ENCODE measurements around the gene ZNG1A.
"Not testable (repeated sequence)": the region's sequence is repeated elsewhere in the genome, so short reads cannot be mapped to it uniquely, and the experiment has no call there.

ZNG1A gene

DNA sequence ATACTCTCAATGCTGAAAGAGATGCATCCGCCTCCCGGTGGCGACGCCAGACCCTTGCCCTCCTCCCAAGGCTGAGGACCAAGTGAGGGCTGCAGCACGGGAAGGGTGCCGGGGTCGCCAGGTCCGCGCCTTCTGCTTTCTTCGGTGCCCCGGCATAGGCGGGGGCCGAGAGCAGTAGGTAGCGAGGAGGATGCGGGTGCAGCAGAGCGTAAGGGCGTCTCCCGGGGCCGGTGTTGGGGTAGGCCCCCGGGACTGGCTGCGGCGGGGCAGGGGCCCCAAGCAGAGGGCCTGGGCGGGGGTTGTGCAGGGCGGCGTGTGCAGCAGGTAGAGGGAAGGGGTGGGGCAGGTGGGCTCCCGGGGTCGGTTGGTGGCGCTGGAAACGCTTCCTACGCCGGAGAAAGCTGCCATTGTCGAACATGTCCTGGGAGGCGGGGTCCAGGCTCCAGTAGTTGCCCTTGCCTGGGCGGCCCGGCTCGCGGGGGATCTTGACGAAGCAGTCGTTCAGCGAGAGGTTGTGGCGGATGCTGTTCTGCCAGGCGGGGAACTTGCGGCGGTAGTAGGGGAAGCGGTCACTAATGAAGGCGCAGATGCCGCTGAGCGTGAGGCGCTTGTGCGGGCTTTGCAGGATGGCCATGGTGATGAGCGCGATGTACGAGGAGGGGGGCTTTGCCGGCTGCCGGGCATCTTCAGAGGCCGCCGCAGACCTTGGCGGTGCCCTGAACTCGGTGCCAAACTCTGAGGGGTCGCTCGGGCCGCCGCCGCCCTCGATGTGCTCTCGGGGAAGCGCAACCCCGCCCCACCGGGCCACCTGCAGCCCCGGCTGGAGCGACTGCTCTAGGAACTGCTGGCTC lies 61.5 kb downstream of the ZNG1A start:
- not testable (repeated sequence) for DNase-seq (ENCODE audit: low read depth); H3K4me3 ChIP-seq (ENCODE audit: control insufficient read depth, low read depth, low read length)

- DNase-seq (ENCODE audit: low read depth); H3K4me3 ChIP-seq (ENCODE audit: control insufficient read depth, low read depth, low read length): not testable (repeated sequence)
These were observed 62.4 kb downstream of the ZNG1A start for GRCh38 chr9:116239-117077.

- not testable (repeated sequence) for H3K4me3 ChIP-seq (ENCODE audit: control insufficient read depth, low read depth, low read length); DNase-seq (ENCODE audit: low read depth)
These were observed 63.8 kb downstream of the ZNG1A start for GRCh38 chr9:115118-115451.

DNA sequence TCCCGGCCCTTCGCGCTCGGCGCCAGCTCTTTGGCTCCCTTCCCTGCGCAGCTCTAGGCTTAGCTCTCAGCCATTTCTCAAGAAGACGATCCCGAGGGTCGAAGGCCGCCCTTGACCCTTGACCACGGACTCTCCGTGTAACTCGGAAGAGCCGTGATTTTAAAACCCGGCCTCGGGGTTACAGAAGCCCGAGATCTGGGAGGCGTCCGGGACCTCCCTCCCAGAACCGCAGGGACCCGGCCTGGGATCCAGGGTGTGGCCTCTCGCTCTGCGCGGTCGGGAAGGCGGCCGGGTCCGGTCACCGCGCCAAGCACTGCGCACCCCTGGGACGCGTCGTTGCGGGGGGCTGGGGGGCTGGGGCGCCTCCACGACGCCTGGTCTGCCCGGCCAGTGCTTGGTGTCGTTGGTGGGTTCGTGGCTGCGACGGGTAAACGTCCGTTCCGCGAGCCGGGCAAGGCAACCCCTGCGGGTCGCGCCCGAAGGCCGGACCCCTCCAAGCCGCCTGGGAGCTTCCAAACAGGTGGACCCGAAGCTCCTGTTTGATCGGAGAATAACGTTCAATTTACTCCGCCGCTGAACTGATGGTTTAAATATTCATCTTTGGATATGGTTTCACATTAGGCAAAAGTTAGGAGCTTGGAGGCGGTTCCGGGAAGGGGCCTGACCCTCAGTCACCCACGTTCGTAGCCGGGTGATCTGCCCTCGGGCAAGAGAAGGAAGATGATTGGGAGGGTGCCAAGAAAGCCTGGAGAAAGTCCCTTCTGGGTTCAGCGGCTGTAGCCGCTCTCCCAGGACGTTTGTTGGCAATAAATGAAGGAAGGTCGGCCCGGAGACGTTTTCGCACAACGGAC lies 64.4 kb downstream of the ZNG1A start:
- not testable (repeated sequence) for DNase-seq (ENCODE audit: low read depth); H3K4me3 ChIP-seq (ENCODE audit: control insufficient read depth, low read depth, low read length)

DNA sequence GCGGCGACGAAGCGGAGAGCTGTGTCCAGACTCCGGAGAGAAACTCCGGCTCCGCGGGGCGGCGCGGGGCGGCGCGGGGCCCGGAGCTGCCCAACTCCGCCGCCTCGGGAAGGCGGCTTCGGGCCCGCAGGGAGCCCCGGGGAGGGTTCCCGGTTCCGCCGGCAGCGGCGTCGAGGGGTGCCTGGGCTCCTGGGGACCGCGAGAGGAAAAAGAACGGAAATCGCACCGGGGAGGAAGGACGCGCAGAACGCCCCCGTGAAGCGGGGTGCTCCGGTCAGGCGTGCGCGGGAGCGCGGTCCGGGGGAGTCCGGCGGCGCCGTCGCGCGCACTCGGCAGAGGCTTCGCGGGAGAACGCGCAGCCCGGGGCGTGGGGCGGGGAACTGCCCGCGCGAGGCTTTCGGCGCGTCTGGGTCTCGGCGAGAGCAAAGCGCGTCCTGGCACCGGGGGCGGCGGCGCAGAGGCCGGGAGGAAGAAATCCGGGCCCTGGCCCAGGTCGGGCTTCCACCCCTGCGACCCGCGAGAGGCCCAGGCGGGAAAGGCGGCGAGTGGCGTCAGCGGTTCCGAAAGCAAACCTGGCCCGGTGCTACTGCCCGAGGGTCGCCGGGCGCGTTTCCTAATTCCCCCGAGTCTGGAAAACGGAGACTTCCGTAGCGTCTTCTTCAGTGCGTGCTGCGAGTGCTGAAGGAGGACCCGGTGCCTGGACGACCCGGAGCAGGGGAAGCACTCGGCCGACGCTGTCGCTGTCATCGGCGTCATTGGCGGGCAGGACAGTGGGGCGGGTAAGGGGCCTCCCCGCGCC lies 65.2 kb downstream of the ZNG1A start:
- DNase-seq (ENCODE audit: low read depth); H3K4me3 ChIP-seq (ENCODE audit: control insufficient read depth, low read depth, low read length): not testable (repeated sequence)

DNA sequence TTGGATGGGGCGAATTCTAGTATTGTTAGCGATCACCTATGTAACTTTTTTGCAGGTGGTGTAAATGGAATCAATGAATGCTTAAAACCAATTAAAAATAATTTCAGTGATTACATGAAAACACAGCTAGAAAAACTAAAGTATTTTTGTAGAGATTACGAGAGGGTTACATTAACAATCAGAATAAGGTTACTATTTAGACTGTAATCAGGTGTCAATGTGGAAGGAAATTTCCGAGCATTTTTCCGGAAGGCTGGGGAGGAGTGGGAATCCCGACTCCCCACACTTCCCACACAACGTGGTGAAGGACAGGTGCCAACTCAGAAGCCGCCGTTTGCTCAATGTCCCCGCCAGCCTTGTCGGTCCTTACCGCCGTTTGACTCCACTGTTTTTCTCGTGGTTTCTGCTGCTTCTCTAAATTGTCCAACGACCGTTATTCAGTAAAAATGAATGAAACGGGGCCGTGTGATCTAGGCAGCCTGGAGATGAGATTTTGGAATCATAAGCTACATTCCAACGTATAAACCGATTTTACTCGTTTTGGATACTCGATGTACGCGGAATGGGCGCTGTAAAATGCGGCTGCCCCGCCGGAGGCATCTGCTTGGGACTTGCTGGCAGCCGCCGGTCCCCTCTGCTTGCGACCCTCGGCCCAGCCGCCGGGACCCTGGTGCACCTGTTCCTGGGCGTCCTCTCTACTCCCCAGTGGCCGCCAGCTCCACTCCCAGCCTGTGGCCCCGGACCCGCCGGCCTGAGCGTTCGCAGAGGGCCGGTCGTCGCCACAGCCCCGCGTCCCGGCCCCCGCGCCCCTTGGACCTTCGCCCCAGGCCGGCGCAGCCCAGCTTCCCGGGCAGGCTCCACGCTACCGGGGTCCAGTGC lies 66.0 kb downstream of the ZNG1A start:
- not testable (repeated sequence) for H3K4me3 ChIP-seq (ENCODE audit: control insufficient read depth, low read depth, low read length); DNase-seq (ENCODE audit: low read depth)

DNA sequence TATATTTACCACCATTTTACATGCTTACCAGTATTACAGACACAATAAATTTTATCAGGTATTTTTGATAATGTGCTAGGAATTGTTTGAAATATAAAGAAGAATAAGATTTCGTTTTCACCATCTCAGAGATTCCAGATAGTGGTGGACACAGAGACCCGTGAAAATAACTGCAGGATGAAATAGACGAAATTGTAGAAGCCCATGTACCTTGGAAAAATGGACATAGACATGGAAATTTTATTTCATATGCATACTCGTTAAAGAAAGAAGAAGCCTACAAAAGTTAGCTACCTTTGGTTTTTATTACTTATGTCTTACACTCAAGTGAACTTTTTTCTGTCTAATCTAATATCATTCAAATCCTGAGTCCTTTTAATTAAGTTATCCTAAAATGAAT lies 68.2 kb downstream of the ZNG1A start:
- not testable (repeated sequence) for DNase-seq (ENCODE audit: low read depth)

DNA sequence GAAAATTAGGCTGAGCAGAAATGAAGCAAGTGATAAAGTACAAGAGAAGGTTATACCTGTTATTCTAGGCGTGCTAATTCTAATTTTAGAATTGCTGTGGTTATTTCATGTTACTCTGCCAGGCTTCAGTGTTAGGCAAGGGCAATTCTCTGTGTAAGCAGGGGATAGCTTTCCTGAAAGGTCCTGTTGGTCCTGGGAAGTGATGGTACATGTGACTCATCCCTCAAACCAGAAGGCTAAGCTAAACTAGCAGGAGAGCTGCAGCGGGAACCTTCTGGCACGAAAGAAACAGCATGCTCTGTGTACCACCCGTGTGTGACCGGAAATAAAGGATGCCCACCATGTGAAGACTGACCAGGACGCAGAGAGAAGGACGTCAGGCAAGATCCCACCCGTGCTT lies 69.3 kb downstream of the ZNG1A start:
- DNase-seq (ENCODE audit: low read depth); H3K4me3 ChIP-seq (ENCODE audit: control insufficient read depth, low read depth, low read length): not testable (repeated sequence)

More for the DNA sequence above, 68.2 kb downstream of the ZNG1A start:
- H3K4me3 ChIP-seq (ENCODE audit: control insufficient read depth, low read depth, low read length): not testable (repeated sequence)

DNA sequence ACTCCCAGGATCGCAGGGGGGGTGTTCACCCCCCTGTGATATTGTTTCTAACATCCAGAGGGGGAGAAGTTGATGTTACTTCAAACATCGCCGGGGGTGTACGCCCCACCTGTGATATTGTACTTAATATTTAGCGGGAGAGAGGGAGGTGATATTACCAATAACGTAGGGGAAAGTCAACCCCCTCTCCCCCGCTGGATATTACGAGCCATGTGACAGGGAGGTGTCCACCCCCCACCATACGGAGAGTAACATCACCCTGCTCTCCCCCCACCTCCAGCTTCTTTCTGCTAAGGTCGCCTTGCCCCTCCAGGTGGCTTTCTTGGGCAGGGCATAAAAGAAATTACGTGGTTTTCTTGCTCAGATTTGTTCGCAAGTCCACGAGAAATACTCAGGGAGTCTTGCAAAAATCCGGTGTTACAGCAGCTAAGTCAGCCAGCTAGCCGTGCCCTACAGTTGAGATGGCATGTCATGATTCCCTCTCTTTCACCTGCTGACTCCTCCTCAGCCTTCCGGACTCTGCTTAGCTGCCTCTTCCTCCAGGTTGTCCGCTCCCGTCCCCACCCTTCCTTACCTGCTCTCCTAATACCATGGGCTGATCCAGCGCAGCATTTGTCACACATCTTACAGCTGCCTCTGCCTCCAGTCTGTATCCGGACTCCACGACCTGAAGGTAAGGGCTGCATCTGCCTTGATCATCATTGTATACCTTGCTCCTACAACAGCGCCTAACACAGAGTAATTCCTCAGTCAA lies 69.9 kb downstream of the ZNG1A start:
- DNase-seq (ENCODE audit: low read depth); H3K4me3 ChIP-seq (ENCODE audit: control insufficient read depth, low read depth, low read length): not testable (repeated sequence)

GRCh38 chr9:105991-106390 lies 72.9 kb downstream of the ZNG1A start:
- H3K4me3 ChIP-seq (ENCODE audit: control insufficient read depth, low read depth, low read length); DNase-seq (ENCODE audit: low read depth): not testable (repeated sequence)

DNA sequence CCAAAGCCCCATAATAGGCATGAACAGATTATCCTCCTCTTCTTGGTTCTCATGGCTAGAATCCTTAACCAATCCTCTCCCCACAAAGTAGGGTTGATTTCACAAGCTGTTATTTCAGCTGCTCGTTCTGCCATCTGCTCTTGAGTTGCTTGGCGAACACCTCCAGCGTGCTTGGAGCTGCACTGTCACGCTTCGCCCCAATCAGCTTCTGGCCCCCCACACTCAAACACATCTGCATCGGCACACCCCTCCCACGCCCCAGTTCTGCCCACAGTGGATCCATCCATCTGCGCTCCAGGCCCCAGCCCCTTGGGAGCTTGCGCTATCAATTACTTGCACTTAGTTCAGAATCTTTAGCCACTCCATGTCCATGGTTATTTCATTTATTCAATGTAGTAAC lies 78.4 kb downstream of the ZNG1A start:
- DNase-seq (ENCODE audit: low read depth); H3K4me3 ChIP-seq (ENCODE audit: control insufficient read depth, low read depth, low read length): not testable (repeated sequence)

DNA sequence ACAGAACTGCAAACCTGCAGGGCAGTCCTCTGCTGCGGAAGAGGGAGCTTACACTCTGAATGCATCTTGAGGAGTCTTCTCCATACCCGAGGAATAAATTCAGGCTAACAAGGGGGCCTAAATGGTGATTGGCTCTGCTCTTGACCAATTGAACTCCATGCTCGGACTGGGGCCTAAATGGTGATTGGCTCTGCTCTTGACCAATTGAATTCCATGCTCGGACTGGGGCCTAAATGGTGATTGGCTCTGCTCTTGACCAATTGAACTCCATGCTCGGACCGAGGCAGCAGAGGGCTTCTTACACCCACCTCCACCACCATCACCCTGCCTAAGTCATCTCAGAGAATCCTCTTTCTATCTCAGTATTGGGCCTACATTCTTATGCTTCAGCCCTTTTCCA lies 79.0 kb downstream of the ZNG1A start:
- not testable (repeated sequence) for DNase-seq (ENCODE audit: low read depth); H3K4me3 ChIP-seq (ENCODE audit: control insufficient read depth, low read depth, low read length)

DNA sequence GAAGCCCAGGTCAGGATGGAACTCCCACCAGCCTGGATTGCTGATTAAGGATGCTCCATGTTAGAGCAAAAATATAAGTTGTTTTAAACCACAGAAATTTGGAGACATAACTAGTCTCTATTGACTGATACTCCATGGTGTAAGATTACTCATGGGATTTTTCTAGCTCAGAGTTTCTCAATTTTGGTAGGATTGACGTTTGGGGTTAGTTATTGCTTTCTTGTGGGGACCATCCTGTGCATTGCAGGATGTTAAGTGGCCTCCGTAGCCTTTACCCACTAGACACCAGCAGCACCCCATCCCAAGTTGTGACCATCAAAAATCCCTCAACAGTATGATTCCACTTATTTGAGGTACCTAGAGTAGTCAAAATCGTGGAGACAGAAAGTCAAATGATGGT lies 80.1 kb downstream of the ZNG1A start:
- H3K4me3 ChIP-seq (ENCODE audit: control insufficient read depth, low read depth, low read length); DNase-seq (ENCODE audit: low read depth): not testable (repeated sequence)

GRCh38 chr9:94992-95391 lies 83.9 kb downstream of the ZNG1A start:
- not testable (repeated sequence) for DNase-seq (ENCODE audit: low read depth); H3K4me3 ChIP-seq (ENCODE audit: control insufficient read depth, low read depth, low read length)

- not testable (repeated sequence) for H3K4me3 ChIP-seq (ENCODE audit: control insufficient read depth, low read depth, low read length); DNase-seq (ENCODE audit: low read depth)
These were observed 84.5 kb downstream of the ZNG1A start for GRCh38 chr9:94323-94722.

DNA sequence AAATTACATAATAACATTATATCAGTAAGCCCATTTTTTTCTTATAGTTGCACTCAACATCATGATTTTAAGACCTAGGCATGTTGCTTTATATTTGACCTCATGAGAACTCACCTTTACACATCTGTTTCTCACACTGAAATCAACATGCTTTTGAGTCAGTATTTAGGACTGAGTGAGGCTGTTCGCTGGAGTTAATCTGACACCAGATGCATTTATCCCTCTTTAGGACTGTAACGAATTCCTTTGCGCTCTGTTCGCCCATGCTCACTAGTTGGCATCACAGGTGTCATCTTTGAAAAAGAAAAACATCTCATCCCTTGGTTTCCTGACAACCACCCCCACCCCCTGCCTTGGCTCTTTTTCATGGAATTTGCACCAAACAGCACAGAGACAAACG lies 84.9 kb downstream of the ZNG1A start:
- DNase-seq (ENCODE audit: low read depth); H3K4me3 ChIP-seq (ENCODE audit: control insufficient read depth, low read depth, low read length): not testable (repeated sequence)

All from AG09309 (cell line).